NT2/D1 (cell line): ENCODE results near the gene HDX.

Experiments
- DNase-seq: peaks from one replicate; pipeline ENCODE4 v3.0.0-alpha.2; 2011; ENCODE audit warnings: low read depth, low spot score
- H3K27me3 ChIP-seq: 2 replicates; pipeline ENCODE4 v1.6.0; 2011; ENCODE audit warnings: mild to moderate bottlenecking; ENCODE audit not compliant: insufficient read length, insufficient read depth
- H3K36me3 ChIP-seq: 2 replicates; pipeline ENCODE4 v1.6.1; 2011; ENCODE audit warnings: mild to moderate bottlenecking, low read length, mixed read lengths; ENCODE audit not compliant: insufficient read depth, insufficient read length
- H3K4me1 ChIP-seq: 2 replicates; pipeline ENCODE4 v1.5.1; 2011; ENCODE audit not compliant: insufficient read depth, insufficient read length
- H3K4me3 ChIP-seq: 2 replicates; pipeline ENCODE4 v1.5.1; 2011; ENCODE audit warnings: low read depth; ENCODE audit not compliant: insufficient read length
- H3K9ac ChIP-seq: 2 replicates; pipeline ENCODE4 v1.6.0; 2011; ENCODE audit warnings: low read depth; ENCODE audit not compliant: insufficient read length
- H3K9me3 ChIP-seq: 2 replicates; pipeline ENCODE4 v1.5.1; 2011; ENCODE audit warnings: mild to moderate bottlenecking, low read length; ENCODE audit not compliant: insufficient read depth
- SUZ12 ChIP-seq: IDR thresholded peaks from 2 replicates; pipeline ENCODE4 v1.6.1; 2011; ENCODE audit not compliant: insufficient read length, insufficient read depth; ENCODE audit errors: extremely low read depth
- YY1 ChIP-seq: IDR thresholded peaks from 2 replicates; pipeline ENCODE4 v1.6.1; 2011; ENCODE audit not compliant: insufficient read length, insufficient read depth
- ZNF274 ChIP-seq: IDR thresholded peaks from 2 replicates; pipeline ENCODE4 v1.6.1; 2011; ENCODE audit warnings: mild to moderate bottlenecking, low read depth, low read length

Gene HDX

DNA sequence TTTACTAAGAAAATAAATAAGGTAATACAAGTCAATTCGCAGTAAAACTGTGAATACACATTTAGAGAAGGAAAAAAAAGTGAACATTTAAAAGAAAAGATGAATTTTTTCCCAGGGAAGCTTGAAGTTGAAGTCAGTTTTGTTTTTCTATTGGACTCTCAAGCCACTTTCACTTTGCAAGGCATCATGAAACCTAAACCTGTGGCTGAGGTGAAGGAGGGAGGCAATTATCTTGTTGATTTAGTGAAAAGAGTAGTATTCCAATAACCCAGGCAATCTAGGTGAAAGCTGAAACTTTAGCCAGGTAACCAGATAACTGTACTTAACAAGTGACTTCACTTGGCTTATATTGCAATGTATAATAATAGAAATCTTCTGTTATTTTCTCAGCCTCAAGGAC is 138.6 kb downstream of the HDX start:
- DNase-seq = no peak
- TF ChIP-seq SUZ12 (no peak), ZNF274 (no peak), YY1 (no peak)
- Histone ChIP-seq H3K4me1 (no peaks in the 10 kb centered on the region), H3K27me3 (no peaks in the 10 kb centered on the region), H3K4me3 (no peak overlapping the region), H3K9me3 (no peaks in the 10 kb centered on the region), H3K9ac (no peak overlapping the region), H3K36me3 (no peaks in the 10 kb centered on the region)

DNA sequence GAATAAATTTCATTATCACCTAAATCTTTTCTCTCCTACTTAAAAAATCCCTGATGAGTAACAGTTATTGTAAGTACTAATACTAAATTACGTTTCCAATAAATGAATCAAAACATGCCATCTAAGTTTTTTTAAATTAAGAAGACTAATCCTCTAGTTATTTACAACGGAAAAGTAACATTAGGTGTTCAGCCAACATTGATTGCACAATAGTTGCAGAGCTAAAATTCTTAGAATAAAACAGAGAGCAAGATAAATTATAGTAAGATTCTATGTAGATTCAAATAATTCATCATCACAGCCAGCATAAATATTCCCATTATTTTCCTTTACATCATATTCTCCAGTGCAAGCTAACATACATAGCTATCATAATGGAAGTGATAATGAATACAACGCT is 139.2 kb downstream of the HDX start:
- H3K9ac ChIP-seq = no peak overlapping the region
- no peak for TF ChIP-seq ZNF274
- no peak for TF ChIP-seq SUZ12
- TF ChIP-seq YY1 = no peak
- H3K4me3 ChIP-seq = no peak overlapping the region
- no peaks in the 10 kb centered on the region for H3K36me3 ChIP-seq
- no peaks in the 10 kb centered on the region for H3K27me3 ChIP-seq
- DNase-seq = no peak
- H3K9me3 ChIP-seq = no peaks in the 10 kb centered on the region
- no peaks in the 10 kb centered on the region for H3K4me1 ChIP-seq

DNA sequence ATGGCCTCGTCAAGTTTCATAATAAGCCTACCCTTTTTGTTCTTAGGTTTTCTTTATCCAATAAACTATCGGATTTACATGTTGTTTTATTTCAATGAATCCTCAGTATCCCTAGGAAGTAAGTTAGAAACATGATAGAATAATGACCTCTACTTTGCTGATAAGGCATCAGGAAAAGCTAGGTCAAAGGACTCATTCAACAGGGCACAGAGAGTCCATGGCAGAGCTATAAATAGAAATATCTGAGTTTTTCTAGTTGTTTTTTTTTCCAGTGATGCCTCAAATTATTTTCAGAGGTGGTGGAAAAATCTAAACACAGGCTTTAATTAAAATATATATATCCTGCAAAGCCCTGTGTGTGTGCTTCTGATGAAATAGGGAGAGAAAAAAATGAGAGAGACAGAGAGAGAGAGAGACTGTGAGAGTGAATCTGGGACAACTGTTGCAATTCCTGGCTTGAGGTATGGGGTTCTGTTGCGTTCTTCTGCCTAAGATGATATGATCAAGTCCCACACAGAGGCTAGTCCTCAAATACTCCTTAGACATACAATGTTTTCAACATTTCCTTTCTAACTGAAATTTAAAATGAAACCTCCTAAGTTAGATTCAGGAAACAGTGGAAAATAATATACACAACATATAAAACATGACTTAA is 139.9 kb downstream of the HDX start:
- Histone ChIP-seq H3K4me1 (no peaks in the 10 kb centered on the region), H3K9me3 (no peaks in the 10 kb centered on the region), H3K9ac (no peak overlapping the region), H3K27me3 (no peaks in the 10 kb centered on the region), H3K36me3 (no peaks in the 10 kb centered on the region), H3K4me3 (no peak overlapping the region)
- no peak for TF ChIP-seq SUZ12
- TF ChIP-seq YY1 = no peak
- no peak for TF ChIP-seq ZNF274
- DNase-seq = no peak

DNA sequence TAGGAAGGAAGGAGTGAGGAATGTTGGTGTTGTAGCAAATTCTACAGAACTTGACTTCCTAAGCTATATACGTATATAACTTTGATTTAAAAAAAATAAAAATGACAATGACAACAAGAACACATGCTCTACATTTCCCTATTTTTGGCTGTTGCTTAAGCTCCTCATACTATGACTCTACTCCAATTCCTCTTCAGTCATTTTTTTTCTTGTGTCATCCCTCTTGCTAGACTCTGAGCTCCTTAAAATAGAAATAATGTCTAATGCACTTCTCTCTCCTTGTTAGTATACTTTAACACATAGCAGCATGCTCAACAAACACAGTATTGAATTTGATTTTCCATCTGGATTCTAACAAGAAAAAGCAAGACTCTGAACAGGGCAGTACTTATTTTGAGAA is 144.0 kb downstream of the HDX start:
- no peaks in the 10 kb centered on the region for H3K27me3 ChIP-seq
- DNase-seq = no peak
- TF ChIP-seq ZNF274 (no peak), SUZ12 (no peak), YY1 (no peak)

DNA sequence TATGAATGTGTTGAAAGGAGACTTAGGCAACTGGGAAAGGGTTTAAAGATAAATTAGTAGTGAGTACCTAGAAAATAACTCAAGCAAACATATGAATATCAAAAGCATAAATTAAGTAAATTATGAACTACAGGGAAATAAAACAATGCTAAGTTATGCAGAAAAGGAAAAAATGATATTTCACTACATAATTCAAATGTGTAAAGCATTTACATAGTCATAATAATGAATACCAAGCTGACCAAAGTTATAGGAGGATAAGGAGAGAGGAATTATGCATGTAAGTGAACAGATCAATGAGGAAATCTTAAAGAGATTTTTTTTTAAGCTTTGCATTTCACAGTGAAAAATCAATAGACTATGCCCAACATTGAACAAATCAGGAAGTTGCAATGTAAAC is 145.0 kb downstream of the HDX start:
- no peak overlapping the region for H3K4me3 ChIP-seq
- DNase-seq = no peak
- no peaks in the 10 kb centered on the region for H3K9me3 ChIP-seq
- H3K36me3 ChIP-seq = no peaks in the 10 kb centered on the region
- H3K9ac ChIP-seq = no peak overlapping the region
- TF ChIP-seq ZNF274 (no peak), SUZ12 (no peak), YY1 (no peak)
- no peaks in the 10 kb centered on the region for H3K4me1 ChIP-seq
- H3K27me3 ChIP-seq = no peaks in the 10 kb centered on the region

More for the DNA sequence above, 144.0 kb downstream of the HDX start:
- H3K9ac ChIP-seq = no peak overlapping the region
- H3K36me3 ChIP-seq = no peaks in the 10 kb centered on the region
- H3K4me1 ChIP-seq = no peaks in the 10 kb centered on the region
- no peak overlapping the region for H3K4me3 ChIP-seq
- H3K9me3 ChIP-seq = no peaks in the 10 kb centered on the region

DNA sequence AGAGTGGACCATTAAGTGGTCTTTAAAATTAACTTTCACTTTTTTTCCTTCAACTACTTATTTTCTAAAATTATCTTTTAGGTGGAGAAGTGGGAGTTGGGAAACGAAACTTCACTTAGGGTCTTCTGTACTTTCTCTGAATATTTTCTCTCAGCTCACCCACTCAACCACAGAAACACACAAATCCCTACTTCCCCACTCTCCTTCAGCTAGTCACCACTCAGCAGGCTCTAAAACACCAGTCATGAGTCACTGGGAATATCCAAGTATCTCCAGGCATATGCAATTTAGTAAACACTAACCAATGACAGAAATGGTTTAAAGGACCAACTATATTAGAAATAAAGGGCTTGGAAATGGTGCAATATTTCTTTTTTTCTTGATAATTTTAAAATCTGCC is 161.3 kb downstream of the HDX start:
- no peak overlapping the region for H3K9ac ChIP-seq
- no peak overlapping the region for H3K4me3 ChIP-seq
- no peaks in the 10 kb centered on the region for H3K36me3 ChIP-seq
- no peaks in the 10 kb centered on the region for H3K27me3 ChIP-seq
- TF ChIP-seq SUZ12 (no peak), YY1 (no peak), ZNF274 (no peak)
- no peaks in the 10 kb centered on the region for H3K4me1 ChIP-seq
- no peak for DNase-seq
- H3K9me3 ChIP-seq = no peaks in the 10 kb centered on the region

DNA sequence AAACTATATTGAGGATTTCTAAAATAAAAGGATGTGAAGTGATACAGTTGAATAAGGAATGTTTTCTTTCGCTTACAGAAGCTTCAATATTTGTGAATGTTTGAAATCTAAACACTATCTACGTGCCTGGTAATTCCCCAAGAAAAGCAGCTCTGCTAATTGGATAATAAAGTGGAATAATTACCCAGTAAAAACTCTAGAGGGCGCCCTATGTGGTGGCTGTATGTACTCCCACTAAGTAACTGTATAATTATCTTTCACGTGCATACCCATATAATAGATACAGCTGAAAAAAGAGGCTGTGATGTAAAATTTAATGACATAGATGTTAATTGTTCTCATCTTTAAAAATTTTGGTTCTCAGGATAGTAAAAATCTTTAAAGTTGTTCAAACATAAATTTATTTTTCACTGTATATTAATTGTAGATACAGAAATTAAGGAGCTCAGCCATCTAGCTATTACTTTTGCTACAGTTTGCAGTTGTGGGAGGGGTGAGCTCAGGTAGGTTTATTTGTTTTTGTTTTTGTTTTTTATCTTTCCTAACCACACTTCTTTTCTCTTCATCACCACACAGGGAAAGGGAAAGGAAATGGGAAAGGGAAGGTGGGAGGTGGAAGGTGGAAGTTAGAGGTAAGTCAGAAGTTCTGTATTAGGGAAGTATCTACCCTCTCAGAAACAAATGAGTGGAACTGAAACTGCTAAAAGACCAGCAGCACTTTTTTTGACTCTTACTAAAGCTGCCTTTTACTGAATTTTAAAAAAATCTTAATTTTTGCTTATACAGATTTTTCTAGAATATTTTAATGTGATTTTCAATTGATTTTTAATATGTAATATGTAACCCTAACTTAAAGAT is 162.5 kb downstream of the HDX start:
- DNase-seq = no peak
- Histone ChIP-seq H3K4me1 (no peaks in the 10 kb centered on the region), H3K9me3 (no peaks in the 10 kb centered on the region), H3K4me3 (no peak overlapping the region), H3K36me3 (no peaks in the 10 kb centered on the region), H3K9ac (no peak overlapping the region), H3K27me3 (no peaks in the 10 kb centered on the region)
- TF ChIP-seq YY1 = no peak
- TF ChIP-seq SUZ12 = no peak
- TF ChIP-seq ZNF274 = no peak
